T-cell (primary cell): ENCODE results near the gene WDR86. TPM values are rescaled to one million over a fixed set of nuclear protein-coding genes. Genes with fewer than 3 reads are reported as not detected.

Experiments used
- ATAC-seq, 4 experiments: fragments of 200-7000 bp in 3 of 4; fragments of 150-1000 bp in 1 of 4; cut with Tn5 transposase; replicated peaks in 1 of 4; 1 replicate in 3 of 4; 2 replicates in 1 of 4; pipeline ENCODE4 v1.10.0; 2021; ENCODE audit warnings: moderate library complexity in 3 of 4, mild to moderate bottlenecking in 2 of 4, moderate number of reproducible peaks in 1 of 4
- CTCF ChIA-PET, 2 donors: fragments of 300-600 bp; sonication (Branson Sonifier 250); formaldehyde crosslinking; loops; one replicate each; lab custom pipeline; 2022; ENCODE audit warnings: antibody characterized with exemption in 2 of 2; lab: Charles Lee
- POLR2A ChIA-PET, 2 donors: fragments of 300-600 bp; sonication (Branson Sonifier 250); formaldehyde crosslinking; loops; one replicate each; lab custom pipeline; 2022; ENCODE audit warnings: antibody characterized with exemption in 2 of 2; lab: Charles Lee
- DNase-seq, 35 experiments: peaks; one replicate each; pipeline versions ENCODE4 v3.0.0 to v3.0.0-alpha.2; 2013 to 2023
- H3K27ac ChIP-seq: one replicate; pipeline ENCODE4 v1.5.1; 2013; ENCODE audit warnings: low read length
- H3K27me3 ChIP-seq, 2 experiments: replicated peaks in 1 of 2; 1 replicate in 1 of 2; 2 replicates in 1 of 2; pipeline versions ENCODE4 v1.6.1 to v1.7.0; 2013; ENCODE audit warnings: low read length in 1 of 2, mixed read lengths in 1 of 2; ENCODE audit not compliant: control insufficient read depth in 2 of 2, insufficient read depth in 2 of 2; ENCODE audit errors: extremely low read depth in 1 of 2
- H3K36me3 ChIP-seq, 2 donors: 1 replicate in 1 of 2; 2 replicates in 1 of 2; pipeline versions ENCODE4 v1.6.1 to v1.7.0; 2013; ENCODE audit warnings: low read length in 1 of 2; ENCODE audit not compliant: control insufficient read depth in 2 of 2, insufficient read depth in 1 of 2; ENCODE audit errors: extremely low read depth in 1 of 2
- H3K4me1 ChIP-seq, 2 experiments: 1 replicate in 1 of 2; 2 replicates in 1 of 2; pipeline versions ENCODE4 v1.6.1 to v1.7.0; 2013; ENCODE audit warnings: low read length in 2 of 2, mixed read lengths in 1 of 2; ENCODE audit not compliant: insufficient read depth in 2 of 2, control insufficient read depth in 1 of 2; ENCODE audit errors: extremely low read depth in 1 of 2
- H3K4me3 ChIP-seq, 2 donors: 1 replicate in 1 of 2; 2 replicates in 1 of 2; pipeline versions ENCODE4 v1.5.1 to v1.7.0; 2013; ENCODE audit warnings: mild to moderate bottlenecking in 2 of 2, low read length in 1 of 2, moderate library complexity in 1 of 2; ENCODE audit not compliant: control insufficient read depth in 1 of 2; ENCODE audit errors: extremely low read depth in 1 of 2
- H3K9me3 ChIP-seq: 2 replicates; pipeline ENCODE4 v1.7.0; 2013
- H3K27ac Mint-ChIP-seq, 2 donors: one replicate each; pipeline ENCODE4 v1.8.0; 2020 to 2021; ENCODE audit warnings: mild to moderate bottlenecking in 2 of 2, mixed read lengths in 2 of 2
- H3K27me3 Mint-ChIP-seq, 2 donors: one replicate each; pipeline ENCODE4 v1.8.0; 2021 to 2022; ENCODE audit warnings: mixed read lengths in 2 of 2
- H3K36me3 Mint-ChIP-seq: one replicate; pipeline ENCODE4 v1.8.0; 2021; ENCODE audit warnings: mixed read lengths
- H3K4me1 Mint-ChIP-seq, 3 donors: one replicate each; pipeline ENCODE4 v1.8.0; 2020 to 2022; ENCODE audit warnings: mixed read lengths in 3 of 3, mild to moderate bottlenecking in 1 of 3
- H3K4me3 Mint-ChIP-seq, 3 donors: one replicate each; pipeline ENCODE4 v1.8.0; 2020 to 2022; ENCODE audit warnings: mild to moderate bottlenecking in 3 of 3, mixed read lengths in 3 of 3, moderate library complexity in 3 of 3
- H3K9me3 Mint-ChIP-seq, 3 donors: one replicate each; pipeline ENCODE4 v1.8.0; 2020 to 2022; ENCODE audit warnings: mixed read lengths in 3 of 3
- WGBS: methylation state at CpG from one replicate; pipeline ENCODE4 v1.1.5; 2013; ENCODE audit warnings: missing lambda C conversion rate; ENCODE audit not compliant: insufficient coverage; 5-methylcytosine and 5-hydroxymethylcytosine counted together
- total RNA-seq, 35 experiments: library from RNA in 6 of 35; stranded (reverse) in 6 of 35; fragments of 120-200 nt in 1 of 35; gene quantifications; one replicate each; pipeline versions ENCODE4 v1.2.1 to v1.2.4 and lab custom pipeline; 2013 to 2026

The WDR86 gene
- total RNA-seq, 5 donors from 2014 or later (not counting 1 experiment from before 2014, with no cell fraction given): 3.1 to 26.0 (median 10.1) TPM

GRCh38 chr7:151426441-151426903, 16.6 kb upstream of the WDR86 start:
- DNase-seq: no peak
- CTCF ChIA-PET: no interaction called here
- Histone ChIP-seq H3K4me1 (peaks cover 31 to 51% of the 10 kb centered on the region in 2 experiments), H3K36me3 (no peaks in the 10 kb centered on the region), H3K27me3 (peaks cover 0 to 6% of the 10 kb centered on the region in 2 experiments), H3K27ac (no peak overlapping the region), H3K4me3 (no peak overlapping the region), H3K9me3 (no peaks in the 10 kb centered on the region)
- Mint-ChIP-seq H3K27me3 (no peaks in the 10 kb centered on the region), H3K9me3 (no peaks in the 10 kb centered on the region), H3K27ac (no peak overlapping the region), H3K4me3 (no peak overlapping the region), H3K36me3 (no peaks in the 10 kb centered on the region), H3K4me1 (peaks cover 40 to 47% (median 47%) of the 10 kb centered on the region in 3 donors)
- ATAC-seq: no peak
- WGBS: 96% methylated on average over 14 of the region's 14 CpGs
- POLR2A ChIA-PET: no interaction called here

GRCh38 chr7:151425670-151426440, 16.0 kb upstream of the WDR86 start:
- Histone ChIP-seq H3K27me3 (peaks cover 0 to 6% of the 10 kb centered on the region in 2 experiments), H3K4me1 (peaks cover 30 to 45% of the 10 kb centered on the region in 2 experiments), H3K4me3 (no peak overlapping the region), H3K9me3 (no peaks in the 10 kb centered on the region), H3K27ac (no peak overlapping the region), H3K36me3 (no peaks in the 10 kb centered on the region)
- no peak overlapping the region for H3K4me3 Mint-ChIP-seq
- no peaks in the 10 kb centered on the region for H3K36me3 Mint-ChIP-seq
- CTCF ChIA-PET: no interaction called here
- no peak for ATAC-seq
- POLR2A ChIA-PET: no interaction called here
- H3K27ac Mint-ChIP-seq: no peak overlapping the region
- no peaks in the 10 kb centered on the region for H3K9me3 Mint-ChIP-seq
- peaks cover 40 to 42% (median 41%) of the 10 kb centered on the region in 3 donors for H3K4me1 Mint-ChIP-seq
- no peaks in the 10 kb centered on the region for H3K27me3 Mint-ChIP-seq
- 100% methylated on average over 2 of the region's 7 CpGs for WGBS
- no peak for DNase-seq

- Mint-ChIP-seq H3K4me3 (no peak overlapping the region), H3K27ac (no peak overlapping the region), H3K36me3 (no peaks in the 10 kb centered on the region), H3K27me3 (no peaks in the 10 kb centered on the region), H3K4me1 (peaks cover 32 to 34% (median 33%) of the 10 kb centered on the region in 3 donors), H3K9me3 (peaks cover 0 to 4% (median 0%) of the 10 kb centered on the region in 3 donors)
- no peaks in the 10 kb centered on the region for H3K9me3 ChIP-seq
- H3K4me1 ChIP-seq: peaks cover 25 to 34% of the 10 kb centered on the region in 2 experiments
- ChIA-PET CTCF (no interaction called here), POLR2A (no interaction called here)
- H3K27ac ChIP-seq: no peak overlapping the region
- DNase-seq: no peak
- peaks cover 0 to 6% of the 10 kb centered on the region in 2 experiments for H3K27me3 ChIP-seq
- ATAC-seq: no peak
- H3K36me3 ChIP-seq: no peaks in the 10 kb centered on the region
- 76% methylated on average over 4 of the region's 5 CpGs for WGBS
- H3K4me3 ChIP-seq: no peak overlapping the region
These were observed 15.0 kb upstream of the WDR86 start for GRCh38 chr7:151424799-151425198.

GRCh38 chr7:151423936-151424335, 14.1 kb upstream of the WDR86 start:
- H3K36me3 ChIP-seq: no peaks in the 10 kb centered on the region
- no peak overlapping the region for H3K4me3 Mint-ChIP-seq
- H3K4me1 Mint-ChIP-seq: peaks cover 23 to 25% (median 24%) of the 10 kb centered on the region in 3 donors
- ATAC-seq (no peak), DNase-seq (no peak)
- no peak overlapping the region for H3K27ac ChIP-seq
- peaks cover 0 to 4% (median 0%) of the 10 kb centered on the region in 3 donors for H3K9me3 Mint-ChIP-seq
- no peaks in the 10 kb centered on the region for H3K27me3 Mint-ChIP-seq
- H3K27me3 ChIP-seq: peaks cover 0 to 6% of the 10 kb centered on the region in 2 experiments
- ChIA-PET POLR2A (interaction anchor here in 1 of 2 donors (0.6 kb wide), 2 partner anchors 22 to 428 kb away, joined by 3 to 4 read pairs; no protein-coding TSS in a partner anchor), CTCF (no interaction called here)
- WGBS: 100% methylated on average over 3 of the region's 5 CpGs
- peaks cover 17 to 26% of the 10 kb centered on the region in 2 experiments for H3K4me1 ChIP-seq
- no peak overlapping the region for H3K27ac Mint-ChIP-seq
- no peaks in the 10 kb centered on the region for H3K9me3 ChIP-seq
- H3K36me3 Mint-ChIP-seq: no peaks in the 10 kb centered on the region
- H3K4me3 ChIP-seq: no peak overlapping the region

GRCh38 chr7:151423226-151423625, 13.4 kb upstream of the WDR86 start:
- Mint-ChIP-seq H3K27ac (no peak overlapping the region), H3K27me3 (no peaks in the 10 kb centered on the region), H3K36me3 (no peaks in the 10 kb centered on the region), H3K9me3 (peaks cover 0 to 6% (median 0%) of the 10 kb centered on the region in 3 donors), H3K4me3 (no peak overlapping the region), H3K4me1 (peaks cover 16 to 18% (median 17%) of the 10 kb centered on the region in 3 donors)
- no peaks in the 10 kb centered on the region for H3K36me3 ChIP-seq
- peaks cover 0 to 6% of the 10 kb centered on the region in 2 experiments for H3K27me3 ChIP-seq
- ATAC-seq (no peak), DNase-seq (no peak)
- CTCF ChIA-PET: no interaction called here
- no CpG with 5 or more reads among the region's 7 CpGs for WGBS
- peaks cover 10 to 19% of the 10 kb centered on the region in 2 experiments for H3K4me1 ChIP-seq
- no peaks in the 10 kb centered on the region for H3K9me3 ChIP-seq
- no peak overlapping the region for H3K27ac ChIP-seq
- H3K4me3 ChIP-seq: no peak overlapping the region
- POLR2A ChIA-PET: interaction anchor here in 1 of 2 donors (0.6 kb wide), 1 partner anchor 23 kb away, joined by 3 read pairs; no protein-coding TSS in a partner anchor

- no peak overlapping the region for H3K4me3 ChIP-seq
- Mint-ChIP-seq H3K9me3 (peaks cover 0 to 10% (median 0%) of the 10 kb centered on the region in 3 donors), H3K27me3 (peaks cover 0 to 1% of the 10 kb centered on the region in 2 donors), H3K4me3 (no peak overlapping the region), H3K36me3 (no peaks in the 10 kb centered on the region), H3K4me1 (peaks cover 9 to 10% (median 10%) of the 10 kb centered on the region in 3 donors), H3K27ac (no peak overlapping the region)
- DNase-seq: no peak
- no peaks in the 10 kb centered on the region for H3K36me3 ChIP-seq
- peaks cover under 1 to 8% of the 10 kb centered on the region in 2 experiments for H3K4me1 ChIP-seq
- no peaks in the 10 kb centered on the region for H3K9me3 ChIP-seq
- H3K27me3 ChIP-seq: peaks cover 0 to under 1% of the 10 kb centered on the region in 2 experiments
- H3K27ac ChIP-seq: no peak overlapping the region
- 95% methylated on average over 2 of the region's 5 CpGs for WGBS
- CTCF ChIA-PET: no interaction called here
- POLR2A ChIA-PET: no interaction called here
- no peak for ATAC-seq
These were observed 12.4 kb upstream of the WDR86 start for GRCh38 chr7:151422212-151422611.
